ENCODE measurements around the gene ABCB6.
"Not testable (repeated sequence)": the region's sequence is repeated elsewhere in the genome, so short reads cannot be mapped to it uniquely, and the experiment has no call there.

ABCB6 gene

GRCh38 chr2:219213026-219213415 is 5.7 kb downstream of the ABCB6 start:
- no peak for DNase-seq

GRCh38 chr2:219210886-219211362 is 7.8 kb downstream of the ABCB6 start:
- no peak for DNase-seq

- DNase-seq, result no peak
Observed at GRCh38 chr2:219210196-219210885, 8.4 kb downstream of the ABCB6 start.

- no peak for DNase-seq
Observed at GRCh38 chr2:219209236-219210195, 9.2 kb downstream of the ABCB6 start.

- DNase-seq, result no peak
Observed at GRCh38 chr2:219207884-219208740, 10.6 kb downstream of the ABCB6 start.

- DNase-seq, result no peak
Observed at GRCh38 chr2:219207134-219207883, 11.4 kb downstream of the ABCB6 start.

GRCh38 chr2:219206328-219207133 is 12.2 kb downstream of the ABCB6 start, which contains the start of gene ZFAND2B:
Gene ZFAND2B (plus strand): TSS chr2:219206782. CDS start chr2:219206988, 206 bp downstream.
- peak; percentile 92 for DNase-seq

- no peak for DNase-seq
Observed at GRCh38 chr2:219205981-219206327, 12.8 kb downstream of the ABCB6 start.

- no peak for DNase-seq
Observed at GRCh38 chr2:219205165-219205538, 13.6 kb downstream of the ABCB6 start.

GRCh38 chr2:219204425-219205164 is 14.2 kb downstream of the ABCB6 start:
- DNase-seq, result no peak

- not testable (repeated sequence) for DNase-seq
Observed at GRCh38 chr2:219201331-219201730, 17.4 kb downstream of the ABCB6 start.

- not testable (repeated sequence) for DNase-seq
Observed at GRCh38 chr2:219200502-219201326, 18.0 kb downstream of the ABCB6 start.

- no peak for DNase-seq
Observed at GRCh38 chr2:219199470-219200211, 19.1 kb downstream of the ABCB6 start.

- no peak for DNase-seq
Observed at GRCh38 chr2:219198974-219199373, 19.8 kb downstream of the ABCB6 start.

GRCh38 chr2:219197388-219197787 is 21.4 kb downstream of the ABCB6 start:
- no peak for DNase-seq

GRCh38 chr2:219186754-219187456 is 31.9 kb downstream of the ABCB6 start:
- DNase-seq, result no peak

GRCh38 chr2:219184121-219184520 is 34.6 kb downstream of the ABCB6 start:
- DNase-seq, result no peak

GRCh38 chr2:219183151-219183772 is 35.5 kb downstream of the ABCB6 start:
- no peak for DNase-seq

All from effector CD8-positive, alpha-beta T cell (primary cell).